GM19438 (cell line): ENCODE measurements around the gene YRDC.
"Not testable (repeated sequence)": the region's sequence is repeated elsewhere in the genome, so short reads cannot be mapped to it uniquely, and the experiment has no call there.

ENCODE experiments used
- ATAC-seq: cut with Tn5 transposase; IDR thresholded peaks from one replicate; pipeline ENCODE4 v1.9.1; 2021; ENCODE audit warnings: low read depth; ENCODE audit not compliant: unreplicated experiment

YRDC gene

GRCh38 chr1:37776946-37777516, 31.0 kb downstream of the YRDC start:
- ATAC-seq, result no peak

GRCh38 chr1:37771440-37771839, 36.6 kb downstream of the YRDC start:
- ATAC-seq, result not testable (repeated sequence)

- no peak for ATAC-seq
Observed at GRCh38 chr1:37767488-37767887, 40.5 kb downstream of the YRDC start.

GRCh38 chr1:37765916-37766664, 41.9 kb downstream of the YRDC start:
- no peak for ATAC-seq

GRCh38 chr1:37764888-37765441, 43.0 kb downstream of the YRDC start, which contains the start of gene EPHA10:
TSS of gene EPHA10 (minus strand) at chr1:37765120. CDS start at chr1:37765066, 54 bp downstream.
- ATAC-seq, result no peak

GRCh38 chr1:37764414-37764825, 43.6 kb downstream of the YRDC start:
- ATAC-seq, result no peak

GRCh38 chr1:37763791-37764413, 44.1 kb downstream of the YRDC start:
- no peak for ATAC-seq

- ATAC-seq, result no peak
Observed at GRCh38 chr1:37762516-37762915, 45.5 kb downstream of the YRDC start.

- ATAC-seq, result no peak
Observed at GRCh38 chr1:37761416-37762095, 46.5 kb downstream of the YRDC start.

- ATAC-seq, result no peak
Observed at GRCh38 chr1:37759451-37759850, 48.6 kb downstream of the YRDC start.

GRCh38 chr1:37755951-37756560, 52.0 kb downstream of the YRDC start:
- no peak for ATAC-seq

- no peak for ATAC-seq
Observed at GRCh38 chr1:37755290-37755689, 52.7 kb downstream of the YRDC start.

- no peak for ATAC-seq
Observed at GRCh38 chr1:37753473-37754321, 54.3 kb downstream of the YRDC start.
